Endothelial cell of umbilical vein (primary cell): ENCODE data around the gene REEP5. TPM values are rescaled to one million over a fixed set of nuclear protein-coding genes. Genes with fewer than 3 reads are reported as not detected.

Experiments
- BruUV-seq: library from RNA; stranded (reverse); fragments of 400-500 nt; replicated peaks from 2 replicates; lab custom pipeline; 2021; lab: Mats Ljungman, UMichigan
- CTCF ChIA-PET: fragments of 300-600, 350-600 bp; sonication (Branson Sonifier 250); formaldehyde crosslinking; loops from one replicate; lab custom pipeline; 2021; ENCODE audit warnings: antibody characterized with exemption, inconsistent platforms; lab: Charles Lee
- POLR2A ChIA-PET: fragments of 300-600, 350-600 bp; sonication (Branson Sonifier 250); formaldehyde crosslinking; loops from one replicate; lab custom pipeline; 2021; ENCODE audit warnings: antibody characterized with exemption, inconsistent platforms; lab: Charles Lee
- DNase-seq: peaks from one replicate; pipeline ENCODE4 v3.0.0-alpha.2; 2011; ENCODE audit warnings: low read depth, low spot score
- FAIRE-seq: peaks from 2 replicates; lab custom pipeline; 2011; peaks lifted over from hg19 to GRCh38; lab: Jason Lieb, UNC
- H2AFZ ChIP-seq: 2 replicates; pipeline ENCODE4 v1.6.0; 2012; ENCODE audit warnings: low read depth, low read length, control low read depth, inconsistent platforms
- H3K27ac ChIP-seq: 2 replicates; pipeline ENCODE4 v1.5.1; 2011; ENCODE audit warnings: low read depth, mild to moderate bottlenecking, control low read depth, low read length, moderate library complexity; ENCODE audit not compliant: insufficient read depth
- H3K27me3 ChIP-seq, 2 experiments: 2 replicates each; pipeline versions ENCODE4 v1.6.0 to v1.6.1; 2011; ENCODE audit warnings: low read length in 2 of 2, mixed read lengths in 1 of 2; ENCODE audit not compliant: control insufficient read depth in 2 of 2, insufficient read depth in 2 of 2
- H3K36me3 ChIP-seq, 2 experiments: 2 replicates in 1 of 2; 3 replicates in 1 of 2; pipeline ENCODE4 v1.5.1; 2011; ENCODE audit warnings: low read length in 2 of 2, mild to moderate bottlenecking in 1 of 2, moderate library complexity in 1 of 2; ENCODE audit not compliant: control insufficient read depth in 2 of 2, insufficient read depth in 2 of 2; ENCODE audit errors: extremely low read depth in 1 of 2
- H3K4me1 ChIP-seq: 3 replicates; pipeline ENCODE4 v1.5.1; 2011; ENCODE audit warnings: mild to moderate bottlenecking, low read length; ENCODE audit not compliant: control insufficient read depth, insufficient read depth; ENCODE audit errors: extremely low read depth
- H3K4me2 ChIP-seq: 2 replicates; pipeline ENCODE4 v1.6.1; 2011; ENCODE audit warnings: low read length, control low read depth, mixed read lengths; ENCODE audit not compliant: insufficient read depth
- H3K4me3 ChIP-seq, 3 experiments: fragments of 200-600 bp in 1 of 3; sonication (generic), shearing (Covaris generic) in 1 of 3; replicated peaks in 1 of 3; 2 replicates each; pipeline ENCODE4 v1.5.1; 2011 to 2016; ENCODE audit warnings: control low read depth in 3 of 3, low read length in 3 of 3, mild to moderate bottlenecking in 2 of 3, inconsistent platforms in 1 of 3, low read depth in 1 of 3, moderate library complexity in 1 of 3; ENCODE audit not compliant: insufficient read depth in 1 of 3
- H3K79me2 ChIP-seq: 2 replicates; pipeline ENCODE4 v1.6.0; 2012; ENCODE audit warnings: low read length, inconsistent platforms; ENCODE audit not compliant: control insufficient read depth, insufficient read depth
- H3K9ac ChIP-seq: replicated peaks from 2 replicates; pipeline ENCODE3; 2011; ENCODE audit warnings: low read length, control low read depth; ENCODE audit not compliant: insufficient read depth; ENCODE audit errors: extremely low read depth
- H3K9me1 ChIP-seq: replicated peaks from 3 replicates; pipeline ENCODE4 v1.6.0; 2011; ENCODE audit warnings: mild to moderate bottlenecking, low read length; ENCODE audit not compliant: control insufficient read depth, insufficient read depth; ENCODE audit errors: extremely low read depth
- H3K9me3 ChIP-seq: replicated peaks from 2 replicates; pipeline ENCODE4 v1.5.1; 2012; ENCODE audit warnings: low read length, inconsistent platforms; ENCODE audit not compliant: control insufficient read depth, insufficient read depth
- H4K20me1 ChIP-seq: replicated peaks from 2 replicates; pipeline ENCODE3; 2011; ENCODE audit warnings: mild to moderate bottlenecking, low read length; ENCODE audit not compliant: control insufficient read depth, insufficient read depth; ENCODE audit errors: extremely low read depth
- EZH2 ChIP-seq: IDR thresholded peaks from 2 replicates; pipeline ENCODE4 v1.6.1; 2012; ENCODE audit warnings: borderline replicate concordance, low read depth, mild to moderate bottlenecking, moderate library complexity, low read length, inconsistent platforms; ENCODE audit not compliant: severe bottlenecking
- FOS ChIP-seq: IDR thresholded peaks from 2 replicates; pipeline ENCODE4 v1.6.1; 2011; ENCODE audit warnings: mild to moderate bottlenecking, low read length, moderate library complexity, borderline replicate concordance; ENCODE audit not compliant: insufficient read depth
- GATA2 ChIP-seq: IDR thresholded peaks from 2 replicates; pipeline ENCODE4 v1.7.0; 2011; ENCODE audit warnings: low read depth, mild to moderate bottlenecking, moderate library complexity, mixed read lengths, low read length; ENCODE audit not compliant: insufficient read length, insufficient read depth
- JUN ChIP-seq: IDR thresholded peaks from 2 replicates; pipeline ENCODE4 v1.6.1; 2011; ENCODE audit warnings: borderline replicate concordance, low read depth; ENCODE audit not compliant: insufficient read length, insufficient read depth
- MYC ChIP-seq: IDR thresholded peaks from one replicate; pipeline ENCODE4 v1.6.1; 2011; ENCODE audit warnings: mild to moderate bottlenecking, low read depth, low read length
- POLR2A ChIP-seq: IDR thresholded peaks from 2 replicates; pipeline ENCODE4 v1.6.1; 2012; ENCODE audit warnings: low read depth, mild to moderate bottlenecking, control low read depth, low read length
- POLR2AphosphoS5 ChIP-seq: IDR thresholded peaks from 2 replicates; pipeline ENCODE4 v1.6.1; 2012; ENCODE audit warnings: low read depth, mild to moderate bottlenecking, control low read depth, low read length, moderate library complexity; ENCODE audit not compliant: insufficient read depth
- dilution Hi-C: fragments of 300-500 bp; cut with MboI; formaldehyde crosslinking; loops from one replicate; pipeline ENCODE4 v1.15.0; 2019; ENCODE audit warnings: low sequenced_read_pairs; ENCODE audit not compliant: extremely low pct_ligation_motif_present
- intact Hi-C: fragments of 100-400 bp; cut with micrococcal nuclease; formaldehyde crosslinking; loops from one replicate; pipeline ENCODE4 v1.10.0; 2022
- polyA plus RNA-seq, 4 experiments: library from polyadenylated mRNA; depleted of rRNA in 3 of 4; stranded (reverse) in 3 of 4; unstranded in 1 of 4; fragments of >200 nt; gene quantifications; 2 replicates each; pipeline versions ENCODE4 v1.2.1 to v1.2.3, GENCODE V29; 2011 to 2012; ENCODE audit warnings: missing spikeins in 1 of 4
- total RNA-seq: library from RNA; stranded (reverse); gene quantifications from 2 replicates; pipeline ENCODE4 v1.2.3, GENCODE V29; 2021
- TF ChIP-seq, protein P1 (sequence below), 2 donors: IDR thresholded peaks; 1 replicate in 1 of 2; 2 replicates in 1 of 2; pipeline ENCODE4 v1.5.1; 2011; ENCODE audit warnings: low read length in 2 of 2, mild to moderate bottlenecking in 2 of 2, moderate library complexity in 2 of 2, control low read depth in 1 of 2, inconsistent platforms in 1 of 2, low read depth in 1 of 2; ENCODE audit not compliant: insufficient read depth in 1 of 2; ENCODE audit errors: extremely low read depth in 1 of 2
- TF ChIP-seq, protein P2 (sequence below): IDR thresholded peaks from 2 replicates; pipeline ENCODE4 v1.6.1; 2011; ENCODE audit not compliant: insufficient read depth, insufficient read length

REEP5 gene
- total and polyA plus RNA-seq, 2 donors (not counting 3 experiments of a cell fraction or from before 2014, with no cell fraction given), result 98.0 to 163 TPM

- Histone ChIP-seq H3K27me3 (no peaks in the 10 kb centered on the region), H3K9me3 (no peaks in the 10 kb centered on the region), H4K20me1 (no peaks in the 10 kb centered on the region), H3K79me2 (peaks cover 22% of the 10 kb centered on the region), H3K9me1 (no peaks in the 10 kb centered on the region), H3K4me3 (no peak overlapping the region), H3K9ac (no peak overlapping the region), H3K27ac (no peak overlapping the region), H3K4me1 (peaks cover 9% of the 10 kb centered on the region), H3K36me3 (peaks cover 21 to 25% of the 10 kb centered on the region in 2 experiments), H2AFZ (no peak overlapping the region), H3K4me2 (no peak overlapping the region)
- DNase-seq (no peak), FAIRE-seq (no peak)
- POLR2A ChIA-PET, result no interaction called here
- TF ChIP-seq MYC, result no peak
- TF ChIP-seq, protein P1, sequence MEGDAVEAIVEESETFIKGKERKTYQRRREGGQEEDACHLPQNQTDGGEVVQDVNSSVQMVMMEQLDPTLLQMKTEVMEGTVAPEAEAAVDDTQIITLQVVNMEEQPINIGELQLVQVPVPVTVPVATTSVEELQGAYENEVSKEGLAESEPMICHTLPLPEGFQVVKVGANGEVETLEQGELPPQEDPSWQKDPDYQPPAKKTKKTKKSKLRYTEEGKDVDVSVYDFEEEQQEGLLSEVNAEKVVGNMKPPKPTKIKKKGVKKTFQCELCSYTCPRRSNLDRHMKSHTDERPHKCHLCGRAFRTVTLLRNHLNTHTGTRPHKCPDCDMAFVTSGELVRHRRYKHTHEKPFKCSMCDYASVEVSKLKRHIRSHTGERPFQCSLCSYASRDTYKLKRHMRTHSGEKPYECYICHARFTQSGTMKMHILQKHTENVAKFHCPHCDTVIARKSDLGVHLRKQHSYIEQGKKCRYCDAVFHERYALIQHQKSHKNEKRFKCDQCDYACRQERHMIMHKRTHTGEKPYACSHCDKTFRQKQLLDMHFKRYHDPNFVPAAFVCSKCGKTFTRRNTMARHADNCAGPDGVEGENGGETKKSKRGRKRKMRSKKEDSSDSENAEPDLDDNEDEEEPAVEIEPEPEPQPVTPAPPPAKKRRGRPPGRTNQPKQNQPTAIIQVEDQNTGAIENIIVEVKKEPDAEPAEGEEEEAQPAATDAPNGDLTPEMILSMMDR (IDR thresholded peaks at IDR 0.05; ENCODE audit: extremely low read depth in 1 of 2, insufficient read depth in 1 of 2, low read depth in 1 of 2, low read length in 2 of 2), result no peak
- TF ChIP-seq, protein P2, sequence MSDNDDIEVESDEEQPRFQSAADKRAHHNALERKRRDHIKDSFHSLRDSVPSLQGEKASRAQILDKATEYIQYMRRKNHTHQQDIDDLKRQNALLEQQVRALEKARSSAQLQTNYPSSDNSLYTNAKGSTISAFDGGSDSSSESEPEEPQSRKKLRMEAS, result no peak
- no peak for TF ChIP-seq POLR2A
- no peak for TF ChIP-seq EZH2
- TF ChIP-seq FOS, result no peak
- TF ChIP-seq JUN, result no peak
- TF ChIP-seq GATA2, result no peak
- no peak for TF ChIP-seq POLR2AphosphoS5
- intact Hi-C loops (no loop called here), dilution Hi-C loops (no loop called here)
- CTCF ChIA-PET, result no interaction called here
- BruUV-seq, result no TSS peak
Measured at GRCh38 chr5:112867411-112867810, 54.6 kb downstream of the REEP5 start.
